Measurements from ENCODE around the gene MACROD1.
A peak's percentile ranks its signal among the peaks of the same experiment; 100 is the strongest.

Gene MACROD1, protein sequence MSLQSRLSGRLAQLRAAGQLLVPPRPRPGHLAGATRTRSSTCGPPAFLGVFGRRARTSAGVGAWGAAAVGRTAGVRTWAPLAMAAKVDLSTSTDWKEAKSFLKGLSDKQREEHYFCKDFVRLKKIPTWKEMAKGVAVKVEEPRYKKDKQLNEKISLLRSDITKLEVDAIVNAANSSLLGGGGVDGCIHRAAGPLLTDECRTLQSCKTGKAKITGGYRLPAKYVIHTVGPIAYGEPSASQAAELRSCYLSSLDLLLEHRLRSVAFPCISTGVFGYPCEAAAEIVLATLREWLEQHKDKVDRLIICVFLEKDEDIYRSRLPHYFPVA

DNA sequence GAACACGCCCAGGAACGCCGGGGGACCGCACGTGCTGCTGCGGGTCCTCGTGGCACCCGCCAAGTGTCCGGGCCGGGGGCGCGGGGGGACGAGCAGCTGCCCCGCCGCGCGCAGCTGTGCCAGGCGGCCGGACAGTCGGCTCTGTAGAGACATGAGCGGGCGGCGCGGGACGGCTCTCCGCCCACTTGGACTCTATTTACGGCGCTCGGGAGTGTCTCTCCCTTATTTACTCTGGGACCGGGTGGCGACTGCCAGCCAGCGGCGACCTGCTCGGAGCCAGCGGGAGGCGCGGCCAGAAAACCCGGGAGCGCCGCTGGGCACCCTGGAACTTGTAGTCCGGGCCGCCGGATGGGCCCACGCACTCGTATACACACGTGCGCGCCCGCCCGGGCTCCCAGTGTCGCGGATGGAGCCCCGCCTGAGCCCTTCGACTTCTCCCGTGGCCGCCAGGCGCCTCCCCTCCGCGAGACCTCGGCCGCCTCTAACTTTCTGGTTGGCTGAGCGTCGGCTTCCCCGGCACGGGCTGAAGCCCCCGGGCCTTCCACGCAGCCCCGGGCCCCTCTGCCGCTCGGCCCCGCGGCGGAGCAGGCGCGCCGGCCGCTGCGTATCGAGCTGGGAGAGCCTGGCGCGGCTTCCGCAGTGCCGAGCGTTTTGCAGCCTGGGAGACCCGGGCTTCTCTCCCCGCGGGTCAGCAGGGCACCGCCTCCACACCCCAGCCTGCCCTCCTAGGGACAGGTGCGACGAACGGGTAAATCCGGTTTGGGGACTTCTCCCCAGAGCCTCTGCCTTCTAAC, at the start of gene MACROD1:
Gene MACROD1 (minus strand): TSS at position 272 of the 794 bp plus-strand sequence. CDS start 119 bp downstream, at position 153.
- DNase-seq (ENCODE audit: low read depth) = peak; percentile 76

DNA sequence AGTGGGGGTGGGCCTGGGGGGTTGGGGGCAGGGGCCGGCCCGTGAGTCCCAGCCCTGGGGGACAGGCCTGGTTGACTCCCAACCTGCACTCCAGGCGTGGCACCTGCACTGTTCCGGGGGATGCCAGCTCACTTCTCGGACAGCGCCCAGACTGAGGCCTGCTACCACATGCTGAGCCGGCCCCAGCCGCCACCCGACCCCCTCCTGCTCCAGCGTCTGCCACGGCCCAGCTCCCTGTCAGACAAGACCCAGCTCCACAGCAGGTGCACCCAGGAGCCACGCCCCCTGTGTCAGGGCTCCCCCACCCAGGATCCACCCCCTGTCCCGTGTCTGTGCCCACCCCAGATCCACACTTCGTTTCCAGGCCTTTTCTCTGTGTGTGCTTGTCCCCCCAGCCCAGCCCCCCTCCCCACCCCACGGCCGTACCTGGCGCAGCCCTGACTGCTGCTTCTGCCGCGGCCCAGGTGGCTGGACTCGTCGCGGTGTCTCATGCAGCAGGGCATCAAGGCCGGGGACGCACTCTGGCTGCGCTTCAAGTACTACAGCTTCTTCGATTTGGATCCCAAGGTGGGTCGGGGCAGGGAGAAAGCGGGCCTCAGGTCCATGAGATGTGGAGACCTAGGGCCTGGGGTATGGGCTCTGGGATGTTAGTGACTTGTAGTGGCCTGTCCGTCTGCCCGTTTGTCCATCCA, 45.4 kb upstream of the MACROD1 start:
- DNase-seq (ENCODE audit: low read depth) = no peak

DNA sequence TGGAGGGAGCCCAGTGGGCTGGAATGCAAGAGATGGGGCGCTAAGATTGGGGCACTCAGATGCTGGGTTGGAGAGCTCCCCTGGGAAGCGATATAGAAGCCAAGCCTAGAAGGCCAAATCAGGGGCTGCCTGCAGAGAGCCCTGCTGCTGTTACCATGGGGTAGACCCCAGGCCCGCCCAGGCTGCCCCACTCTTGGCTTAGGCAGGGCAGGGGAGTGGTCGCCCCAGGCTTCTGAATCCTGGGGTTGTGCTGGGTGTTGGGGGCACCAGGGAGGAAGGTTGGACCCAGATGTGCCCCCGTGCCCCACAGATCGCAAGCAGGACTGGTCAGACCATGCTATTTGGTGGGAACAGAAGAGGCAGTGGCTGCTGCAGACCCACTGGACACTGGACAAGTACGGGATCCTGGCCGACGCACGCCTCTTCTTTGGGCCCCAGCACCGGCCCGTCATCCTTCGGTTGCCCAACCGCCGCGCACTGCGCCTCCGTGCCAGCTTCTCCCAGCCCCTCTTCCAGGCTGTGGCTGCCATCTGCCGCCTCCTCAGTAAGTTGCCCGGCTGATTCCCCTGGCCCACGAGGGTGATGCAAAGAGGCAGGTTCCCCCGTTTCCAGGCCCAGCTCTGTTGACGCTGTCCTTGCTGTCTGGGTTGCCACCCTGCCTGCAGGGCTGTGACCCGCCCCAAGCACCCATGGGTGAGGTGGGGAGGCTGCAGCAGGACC, 44.5 kb upstream of the MACROD1 start:
- DNase-seq (ENCODE audit: low read depth) = no peak

DNA sequence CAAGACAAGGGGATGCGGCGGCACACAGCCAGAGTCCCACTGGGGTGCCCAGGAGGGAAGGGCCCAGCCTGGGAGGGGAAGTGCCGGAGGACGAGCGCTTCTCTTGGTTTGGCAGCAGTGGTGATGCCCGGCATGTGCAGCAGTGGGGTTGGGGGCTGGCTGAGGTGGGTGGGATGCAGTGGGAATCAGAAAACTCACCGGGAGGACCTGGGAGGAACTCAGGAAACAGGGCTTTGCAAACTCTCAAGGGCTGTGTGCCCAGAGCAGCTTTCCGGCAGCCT, 43.6 kb upstream of the MACROD1 start:
- no peak for DNase-seq (ENCODE audit: low read depth)

DNA sequence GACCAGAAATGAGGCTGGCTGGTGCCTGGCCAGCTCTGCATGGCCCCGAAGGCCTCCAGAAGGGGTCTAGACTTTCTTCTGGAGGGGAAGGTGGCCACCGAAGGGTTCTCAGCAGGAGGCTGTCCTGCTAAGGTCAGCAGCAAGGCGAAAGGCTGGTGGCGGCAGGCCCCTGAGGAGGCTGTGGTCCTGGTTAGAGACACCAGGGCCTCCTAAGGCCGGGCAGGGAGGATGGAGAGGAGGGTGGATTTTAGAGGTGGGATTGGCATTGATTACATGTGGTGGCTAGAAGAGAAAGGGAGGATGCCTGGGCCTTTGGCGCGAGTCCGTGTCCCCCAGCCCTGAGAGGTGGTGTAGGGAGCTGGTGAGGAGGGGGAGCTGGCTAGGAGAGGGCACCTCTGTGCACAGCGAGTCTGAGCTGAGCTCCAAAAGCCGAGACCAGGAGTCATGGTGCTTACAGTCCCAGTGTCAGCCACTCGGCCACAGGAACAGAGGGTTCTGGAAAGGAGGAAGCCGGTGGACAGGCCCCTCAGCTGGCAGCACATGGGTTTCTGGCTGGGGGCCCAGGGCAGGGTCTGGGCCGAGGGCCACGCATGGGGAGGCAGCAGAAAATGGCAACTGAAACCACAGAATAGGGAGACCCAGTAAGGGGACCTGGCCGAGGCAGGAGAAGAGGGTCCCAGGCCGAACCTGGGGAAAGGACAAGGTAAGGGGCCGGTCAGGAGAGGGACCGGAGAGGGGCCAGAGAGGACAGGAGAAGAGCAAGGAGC, 43.1 kb upstream of the MACROD1 start:
- no peak for DNase-seq (ENCODE audit: low read depth)

DNA sequence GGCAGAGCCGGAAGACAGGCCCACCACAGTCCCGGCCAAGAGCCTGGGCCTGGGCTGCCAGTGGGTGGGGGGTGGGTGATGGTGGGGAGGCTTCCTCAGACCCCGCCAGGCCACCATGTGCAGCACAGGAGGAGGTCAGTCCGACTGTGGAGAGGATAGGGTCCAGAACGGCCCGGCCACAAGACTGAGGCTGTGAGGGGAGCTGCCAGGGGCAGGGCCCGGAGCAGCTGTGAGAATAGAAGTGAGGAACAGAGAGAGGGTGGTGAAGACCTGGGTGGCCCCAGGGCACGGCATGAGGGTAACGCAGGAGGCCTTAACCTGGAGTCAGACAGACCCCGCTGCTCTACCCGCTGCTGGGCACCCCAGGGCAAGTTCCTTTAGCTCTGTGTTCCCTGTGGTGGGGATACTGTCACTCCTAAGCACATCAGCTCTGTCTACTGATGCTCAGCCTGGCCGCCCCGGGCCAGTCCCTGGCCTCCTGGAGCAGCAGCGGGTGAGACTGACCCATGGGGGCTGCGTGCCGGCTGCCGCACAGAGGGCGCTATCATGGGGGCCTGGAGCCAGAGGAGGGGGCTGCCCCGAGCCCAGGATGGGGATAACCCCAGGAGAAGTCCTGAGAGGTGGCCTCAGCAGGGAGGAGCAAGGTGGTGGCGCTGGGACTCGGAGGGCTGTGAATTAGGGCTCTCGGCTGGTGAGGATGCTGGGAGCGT, 42.3 kb upstream of the MACROD1 start:
- DNase-seq (ENCODE audit: low read depth) = no peak

DNA sequence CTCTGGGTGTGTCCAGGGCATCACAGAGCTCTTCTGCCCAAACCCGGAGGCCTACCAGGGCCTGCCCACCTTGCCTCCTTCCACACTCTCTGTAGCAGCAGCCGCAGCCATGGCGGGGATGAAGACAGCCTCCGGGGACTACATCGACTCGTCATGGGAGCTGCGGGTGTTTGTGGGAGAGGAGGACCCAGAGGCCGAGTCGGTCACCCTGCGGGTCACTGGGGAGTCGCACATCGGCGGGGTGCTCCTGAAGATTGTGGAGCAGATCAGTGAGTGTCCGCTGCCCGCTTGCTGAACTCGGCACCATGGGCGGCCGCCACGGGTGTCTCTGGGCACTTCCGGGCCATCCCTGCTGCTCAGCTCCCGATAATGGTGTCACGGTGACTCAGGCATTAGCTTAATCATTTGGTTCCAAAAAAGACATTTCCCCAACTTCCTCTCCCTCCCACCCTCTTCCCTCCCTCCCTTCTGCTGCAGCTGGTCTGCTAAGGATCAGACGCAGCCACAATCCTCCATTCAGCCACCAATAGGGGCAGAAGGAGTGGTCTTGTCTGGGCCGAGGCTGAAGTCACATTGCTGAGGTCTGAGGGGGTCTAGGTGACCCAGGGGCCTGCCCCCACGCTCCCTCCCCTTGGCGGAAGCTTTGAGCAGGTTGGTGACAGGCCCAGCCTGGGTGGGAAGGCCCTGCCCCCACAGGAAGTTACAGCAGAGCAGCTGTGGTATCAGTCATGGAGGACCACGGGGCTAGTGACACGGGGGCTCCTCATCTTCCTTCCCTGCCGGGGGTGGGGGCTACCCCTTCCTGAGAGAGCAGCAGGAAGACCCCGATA, 41.6 kb upstream of the MACROD1 start:
- peak; percentile 79 for DNase-seq (ENCODE audit: low read depth)

DNA sequence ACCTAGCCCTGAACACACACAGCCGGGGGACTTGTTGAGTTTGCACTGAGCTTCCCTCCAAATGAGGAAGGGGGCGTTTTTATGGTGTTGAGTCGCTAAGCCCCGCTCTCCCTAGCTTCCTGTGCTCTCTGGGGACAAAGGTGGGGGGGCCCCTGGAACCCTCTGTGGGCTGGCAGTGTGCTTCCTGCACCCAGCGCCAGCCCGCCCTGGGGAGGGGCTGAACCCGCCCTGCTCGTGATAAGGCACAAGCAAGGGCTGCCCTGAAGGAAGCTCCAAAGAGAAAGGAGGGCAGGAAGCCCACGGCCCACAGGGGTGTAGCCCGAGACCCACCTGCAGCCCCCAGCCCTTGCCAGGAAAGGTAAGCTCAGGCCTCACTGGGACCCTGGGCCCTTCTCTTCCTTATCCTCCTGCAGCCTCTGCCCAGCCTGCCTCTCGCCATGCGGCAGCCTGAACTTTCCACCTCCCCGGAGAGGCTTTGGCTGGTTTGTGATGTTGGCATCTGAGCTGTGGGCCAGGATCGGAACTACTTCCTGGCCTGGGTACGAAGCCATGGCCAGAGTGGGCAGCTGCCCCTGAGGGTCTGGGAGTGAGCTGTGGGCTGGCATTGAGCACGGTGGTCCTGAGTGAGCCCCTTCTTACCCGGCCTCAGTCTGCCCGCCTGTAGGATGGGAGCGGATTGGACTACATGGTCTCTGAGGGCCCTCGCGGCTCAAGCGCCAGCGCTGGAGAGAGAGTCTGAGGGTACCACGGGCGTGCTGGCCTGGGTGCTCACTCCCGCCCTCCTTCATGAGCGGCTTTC, 40.7 kb upstream of the MACROD1 start, which contains the start of gene FERMT3:
Gene FERMT3 (plus strand): TSS at position 265 of the 799 bp plus-strand sequence. CDS start 644 bp downstream, outside the sequence.
- peak; percentile 65 for DNase-seq (ENCODE audit: low read depth)

DNA sequence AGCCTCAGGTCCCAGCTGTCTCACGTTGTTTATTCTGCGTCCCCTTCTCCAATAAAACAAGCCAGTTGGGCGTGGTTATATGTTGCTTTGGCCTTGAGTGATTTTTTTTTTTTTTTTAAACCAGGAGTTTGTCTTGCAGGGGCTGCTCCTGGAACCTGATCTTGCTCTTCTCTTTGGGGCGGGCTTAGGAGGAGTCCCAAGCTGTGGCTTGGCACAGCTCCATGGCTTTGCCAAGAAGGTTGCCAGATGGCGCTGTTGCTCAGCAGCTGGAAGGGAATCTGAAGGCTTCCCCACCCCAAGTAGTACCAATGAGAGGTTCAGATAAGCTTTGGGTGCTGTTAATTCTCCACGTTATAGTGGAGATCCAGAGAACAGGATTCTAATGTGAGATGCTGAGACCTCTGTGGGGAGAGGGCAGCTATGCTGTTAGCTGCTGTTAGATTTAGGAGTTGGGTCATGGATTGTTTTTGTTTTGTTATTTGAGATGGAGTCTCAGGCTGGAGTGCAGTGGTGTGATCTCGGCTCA, 38.6 kb upstream of the MACROD1 start:
- DNase-seq (ENCODE audit: low read depth) = peak; percentile 60

DNA sequence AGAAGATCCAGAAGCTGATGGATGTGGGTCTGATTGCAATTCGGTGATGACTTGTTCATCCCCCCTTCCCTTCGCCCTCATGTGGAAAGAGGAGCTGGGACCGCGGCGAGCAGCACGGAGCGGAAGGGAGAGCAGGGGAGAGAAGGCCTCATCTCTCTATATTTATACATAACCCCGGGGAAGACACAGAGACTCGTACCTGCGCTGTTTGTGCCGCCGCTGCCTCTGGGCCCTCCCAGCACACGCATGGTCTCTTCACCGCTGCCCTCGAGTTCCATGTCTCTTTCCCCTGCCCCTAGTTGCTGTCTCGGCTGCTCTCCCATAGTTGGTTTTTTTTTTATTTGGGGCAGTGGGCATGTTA, 38.1 kb upstream of the MACROD1 start:
- DNase-seq (ENCODE audit: low read depth) = no peak

DNA sequence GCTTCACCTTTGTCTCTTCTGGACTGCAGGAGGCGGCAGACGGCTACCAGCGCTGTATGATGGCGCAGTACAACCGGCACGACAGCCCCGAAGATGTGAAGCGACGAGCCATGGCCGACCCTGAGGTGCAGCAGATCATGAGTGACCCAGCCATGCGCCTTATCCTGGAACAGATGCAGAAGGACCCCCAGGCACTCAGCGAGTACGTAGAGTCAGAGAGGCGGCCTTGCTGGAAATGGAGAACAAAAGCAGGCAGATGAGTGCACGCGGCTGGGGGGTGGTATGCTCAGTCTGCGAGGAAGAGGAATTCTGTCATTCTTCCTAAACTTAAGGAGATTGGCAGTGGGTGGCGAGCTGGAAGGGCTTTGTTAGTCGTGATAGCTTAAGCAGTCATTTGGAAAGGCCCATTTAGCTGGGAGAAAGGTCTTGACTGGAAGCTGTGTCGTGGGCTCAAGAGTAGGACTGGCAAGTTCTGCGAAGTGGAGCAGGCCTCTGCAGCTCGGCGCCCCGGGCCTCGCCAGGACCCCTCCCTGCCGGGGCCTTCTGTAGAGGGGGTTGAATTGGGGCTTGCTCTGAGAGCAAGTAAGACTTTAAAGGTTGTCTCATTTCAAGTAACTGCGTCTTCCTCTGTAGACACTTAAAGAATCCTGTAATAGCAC, 37.6 kb upstream of the MACROD1 start:
- no peak for DNase-seq (ENCODE audit: low read depth)

DNA sequence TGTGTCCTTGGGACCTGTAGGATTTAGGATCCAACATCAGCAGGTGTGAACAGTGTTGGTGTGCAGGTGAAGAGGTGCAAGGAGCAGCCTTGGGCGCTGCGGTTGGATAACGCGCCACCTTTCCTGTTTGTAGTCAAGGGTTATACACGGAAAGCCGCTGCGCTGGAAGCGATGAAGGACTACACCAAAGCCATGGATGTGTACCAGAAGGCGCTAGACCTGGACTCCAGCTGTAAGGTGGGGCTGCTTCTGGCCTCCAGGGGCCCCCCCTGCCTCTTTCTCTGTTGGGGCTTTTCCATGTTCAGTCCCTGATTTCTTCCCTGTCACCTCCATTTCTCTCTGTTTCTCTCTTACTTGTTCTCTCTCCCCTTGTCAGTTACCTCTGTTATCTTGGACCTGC, 37.1 kb upstream of the MACROD1 start:
- no peak for DNase-seq (ENCODE audit: low read depth)

DNA sequence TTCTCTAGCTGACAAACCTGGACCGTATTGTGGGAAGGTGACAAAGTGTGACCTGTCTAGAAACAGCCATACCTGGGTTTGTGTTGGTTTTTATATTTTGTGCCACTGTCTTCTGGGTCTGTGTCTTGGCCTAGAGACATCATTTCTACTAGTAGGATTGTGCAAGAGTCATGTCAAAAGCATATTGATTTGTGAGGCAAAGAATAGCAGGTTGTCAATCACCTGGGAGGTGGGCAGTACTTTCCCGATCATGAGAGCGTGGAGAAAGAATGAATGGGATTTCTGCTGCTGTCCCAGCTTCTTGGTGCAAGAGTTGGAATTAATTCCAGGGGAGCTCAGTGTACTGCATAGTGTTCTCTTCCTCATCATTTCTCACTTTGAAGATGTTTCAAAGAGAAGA, 35.6 kb upstream of the MACROD1 start:
- DNase-seq (ENCODE audit: low read depth) = no peak

DNA sequence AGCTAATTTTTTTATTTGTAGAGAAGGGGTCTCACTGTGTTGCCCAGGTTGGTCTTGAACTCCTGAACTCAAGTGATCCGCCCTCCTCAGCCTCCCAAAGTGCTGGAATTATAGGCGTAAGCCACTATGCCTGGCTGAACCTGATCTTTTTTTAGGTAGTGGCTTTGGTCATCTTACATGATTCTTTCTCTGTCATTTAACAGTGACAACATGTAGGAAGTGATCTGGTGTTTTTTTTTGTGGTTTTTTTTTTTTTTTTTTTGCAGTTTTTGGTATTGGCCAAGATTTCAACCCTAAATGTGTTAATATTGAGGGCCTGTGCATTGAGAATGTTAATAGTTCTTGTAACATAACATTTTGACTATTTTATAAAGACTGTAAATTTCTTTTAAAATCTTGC, 32.6 kb upstream of the MACROD1 start:
- no peak for DNase-seq (ENCODE audit: low read depth)

DNA sequence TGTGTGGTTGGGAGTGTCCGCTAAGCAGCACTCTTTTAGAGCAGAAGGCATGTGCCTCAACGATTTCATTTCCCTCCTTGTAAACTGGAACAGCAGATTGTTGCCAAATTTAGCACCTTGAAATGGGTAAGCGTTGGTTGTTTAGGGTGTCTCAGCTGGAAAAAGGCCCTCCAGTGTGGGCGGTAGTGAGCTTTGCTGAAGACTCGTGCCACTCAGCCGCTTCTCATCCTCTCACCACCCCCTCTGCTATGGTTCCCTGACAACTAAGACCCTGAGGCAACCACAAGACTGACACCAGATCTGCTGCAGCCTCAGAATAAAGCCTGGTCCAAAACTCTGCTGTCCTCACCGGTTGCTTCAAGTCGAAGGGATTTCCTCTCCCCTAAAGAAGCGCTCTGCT, 30.7 kb upstream of the MACROD1 start:
- DNase-seq (ENCODE audit: low read depth) = no peak

DNA sequence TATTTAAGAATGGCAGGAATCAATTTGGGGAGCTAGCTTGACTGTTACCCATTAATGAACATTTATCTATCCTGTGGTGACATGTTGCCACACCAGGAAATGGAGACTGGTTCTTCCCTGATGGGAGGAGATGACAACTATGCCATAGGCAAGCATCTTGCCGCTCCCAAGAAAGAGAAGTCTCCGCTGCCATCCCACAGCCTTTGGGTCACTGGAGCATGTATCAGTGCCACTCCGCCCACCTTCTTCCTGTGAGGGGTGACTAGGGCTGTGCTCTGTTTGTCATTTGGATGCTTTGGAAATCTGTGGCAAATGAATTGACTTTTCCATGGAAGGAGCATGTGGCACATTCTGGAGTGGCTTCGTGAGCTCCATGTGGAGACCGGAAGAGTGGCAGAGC, 26.5 kb upstream of the MACROD1 start:
- no peak for DNase-seq (ENCODE audit: low read depth)

DNA sequence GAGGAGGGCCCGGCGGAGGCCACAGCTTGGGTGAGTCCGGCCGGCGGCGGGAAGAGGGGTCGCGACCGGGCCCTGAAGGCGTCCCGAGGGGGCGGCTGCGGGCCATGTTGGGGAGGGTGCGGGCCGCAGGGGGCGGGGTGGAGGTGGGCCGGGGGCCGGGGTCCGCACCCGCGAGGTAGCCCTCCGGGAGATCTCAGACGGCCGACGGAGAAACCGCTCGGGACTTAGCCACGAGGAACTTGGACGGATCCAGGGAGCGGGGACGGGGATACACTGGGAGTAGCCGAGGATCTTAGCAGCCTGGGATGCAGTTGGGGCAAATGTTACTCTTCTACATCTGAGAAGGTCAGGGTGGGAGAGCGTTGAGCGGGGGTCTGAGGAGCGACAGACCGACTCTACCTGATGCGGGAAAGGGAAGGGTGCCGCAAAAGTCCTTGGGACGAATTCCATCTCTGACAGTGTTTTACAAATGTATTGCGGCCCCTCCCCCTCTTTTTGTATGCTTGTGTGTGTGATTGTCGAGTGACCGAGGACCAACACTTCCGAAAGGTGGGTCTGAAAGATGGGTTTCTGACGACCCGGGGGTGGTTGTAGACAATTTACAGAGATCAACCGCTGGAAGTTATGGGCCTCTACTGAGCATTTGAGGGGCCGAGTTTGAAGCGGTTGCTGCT, 20.7 kb upstream of the MACROD1 start:
- DNase-seq (ENCODE audit: low read depth) = peak; percentile 19
